ENCODE results near the gene AKTIP. TPM values are rescaled to one million over a fixed set of nuclear protein-coding genes. Genes with fewer than 3 reads are reported as not detected.

AKTIP gene
- total and polyA plus RNA-seq, 4 donors, result 23.1 to 48.5 (median 34.6) TPM

DNA sequence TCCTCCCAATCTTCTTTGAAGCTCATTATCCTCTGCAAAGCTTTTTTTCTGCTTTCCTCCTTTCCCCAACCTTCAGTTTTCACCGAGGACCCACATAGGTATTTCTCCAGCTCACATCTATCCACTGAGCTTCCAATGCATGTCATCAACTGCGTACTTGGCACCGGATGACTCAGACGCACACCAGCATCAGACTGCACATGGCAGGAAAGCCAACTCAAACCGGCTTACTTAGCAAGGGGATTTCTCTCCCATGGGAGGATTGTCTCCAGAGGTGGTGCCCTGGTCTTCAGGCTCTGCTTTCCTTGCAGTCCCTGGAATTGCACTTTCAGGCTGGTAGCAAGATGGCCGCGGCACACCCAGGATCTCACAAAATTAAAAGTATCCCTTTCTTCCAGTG is 1.7 kb upstream of the AKTIP start:
- Histone ChIP-seq H3K4me3 (no peak overlapping the region), H3K4me1 (ENCODE audit: control insufficient read depth in 5 of 5, insufficient read depth in 5 of 5, low read length in 5 of 5) (peaks cover 14 to 28% (median 21%) of the 10 kb centered on the region in 5 donors), H3K9me3 (ENCODE audit: control insufficient read depth in 4 of 4, insufficient read depth in 3 of 4, low read length in 3 of 4) (no peaks in the 10 kb centered on the region), H3K36me3 (ENCODE audit: control insufficient read depth in 4 of 4, insufficient read depth in 4 of 4, low read length in 4 of 4) (no peaks in the 10 kb centered on the region), H3K27me3 (ENCODE audit: control insufficient read depth in 3 of 3, insufficient read depth in 3 of 3, low read length in 2 of 3) (no peaks in the 10 kb centered on the region), H3K27ac (ENCODE audit: low read depth in 1 of 2, low read length in 1 of 2) (peak overlapping the region; percentile 90 to 99), H3K9ac (ENCODE audit: insufficient read depth in 1 of 2, low read length in 2 of 2) (no peak overlapping the region)
- peak in 1 of 3 donors; percentile 39 for DNase-seq
- TF ChIP-seq, protein P1, sequence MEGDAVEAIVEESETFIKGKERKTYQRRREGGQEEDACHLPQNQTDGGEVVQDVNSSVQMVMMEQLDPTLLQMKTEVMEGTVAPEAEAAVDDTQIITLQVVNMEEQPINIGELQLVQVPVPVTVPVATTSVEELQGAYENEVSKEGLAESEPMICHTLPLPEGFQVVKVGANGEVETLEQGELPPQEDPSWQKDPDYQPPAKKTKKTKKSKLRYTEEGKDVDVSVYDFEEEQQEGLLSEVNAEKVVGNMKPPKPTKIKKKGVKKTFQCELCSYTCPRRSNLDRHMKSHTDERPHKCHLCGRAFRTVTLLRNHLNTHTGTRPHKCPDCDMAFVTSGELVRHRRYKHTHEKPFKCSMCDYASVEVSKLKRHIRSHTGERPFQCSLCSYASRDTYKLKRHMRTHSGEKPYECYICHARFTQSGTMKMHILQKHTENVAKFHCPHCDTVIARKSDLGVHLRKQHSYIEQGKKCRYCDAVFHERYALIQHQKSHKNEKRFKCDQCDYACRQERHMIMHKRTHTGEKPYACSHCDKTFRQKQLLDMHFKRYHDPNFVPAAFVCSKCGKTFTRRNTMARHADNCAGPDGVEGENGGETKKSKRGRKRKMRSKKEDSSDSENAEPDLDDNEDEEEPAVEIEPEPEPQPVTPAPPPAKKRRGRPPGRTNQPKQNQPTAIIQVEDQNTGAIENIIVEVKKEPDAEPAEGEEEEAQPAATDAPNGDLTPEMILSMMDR (IDR thresholded peaks at IDR 0.05; ENCODE audit: control extremely low read depth, extremely low read depth), result no peak
- no peak for ATAC-seq (ENCODE audit: insufficient read depth, low FRiP score)
- WGBS, 2 donors, result 70 to 83% methylated on average over 7 of the region's 7 CpGs

DNA sequence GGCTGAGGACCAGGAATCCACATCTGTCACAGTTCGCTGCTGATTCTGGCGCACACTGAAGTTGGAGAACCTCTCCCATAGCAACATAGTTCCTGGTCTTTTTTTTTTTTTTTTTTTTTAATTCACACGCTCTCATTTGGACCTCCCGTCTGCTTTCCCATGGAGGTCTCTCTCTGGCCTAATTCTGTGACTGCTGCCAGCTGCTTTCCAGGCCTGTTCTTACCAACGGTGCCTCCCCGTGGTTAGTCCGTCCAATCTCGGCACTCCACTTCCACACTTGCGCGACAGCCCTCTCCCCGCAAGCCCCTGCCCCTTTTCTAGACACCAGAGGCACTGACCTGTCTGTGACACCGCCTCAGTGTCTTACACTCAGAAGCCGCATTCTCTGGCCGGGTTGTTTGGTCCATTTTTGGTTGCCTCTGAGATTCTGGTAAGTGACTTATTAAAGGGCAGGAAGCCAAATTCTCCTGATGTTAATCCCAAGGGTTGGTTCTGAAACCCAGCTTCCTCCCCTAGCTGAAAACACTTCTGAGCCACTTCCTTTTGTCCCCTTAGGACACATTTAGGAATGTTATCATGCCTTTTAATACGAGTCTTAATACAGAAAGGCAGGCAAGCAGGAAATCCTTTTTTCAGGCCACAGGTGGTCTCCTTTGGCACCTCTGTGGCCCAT is 1.1 kb upstream of the AKTIP start:
- 3 to 10% methylated on average over 15 of the region's 15 CpGs for WGBS, 2 donors
- Histone ChIP-seq H3K9ac (ENCODE audit: insufficient read depth in 1 of 2, low read length in 2 of 2) (peak overlapping the region in 1 of 2 donors; percentile 81), H3K4me3 (no peak overlapping the region)

DNA sequence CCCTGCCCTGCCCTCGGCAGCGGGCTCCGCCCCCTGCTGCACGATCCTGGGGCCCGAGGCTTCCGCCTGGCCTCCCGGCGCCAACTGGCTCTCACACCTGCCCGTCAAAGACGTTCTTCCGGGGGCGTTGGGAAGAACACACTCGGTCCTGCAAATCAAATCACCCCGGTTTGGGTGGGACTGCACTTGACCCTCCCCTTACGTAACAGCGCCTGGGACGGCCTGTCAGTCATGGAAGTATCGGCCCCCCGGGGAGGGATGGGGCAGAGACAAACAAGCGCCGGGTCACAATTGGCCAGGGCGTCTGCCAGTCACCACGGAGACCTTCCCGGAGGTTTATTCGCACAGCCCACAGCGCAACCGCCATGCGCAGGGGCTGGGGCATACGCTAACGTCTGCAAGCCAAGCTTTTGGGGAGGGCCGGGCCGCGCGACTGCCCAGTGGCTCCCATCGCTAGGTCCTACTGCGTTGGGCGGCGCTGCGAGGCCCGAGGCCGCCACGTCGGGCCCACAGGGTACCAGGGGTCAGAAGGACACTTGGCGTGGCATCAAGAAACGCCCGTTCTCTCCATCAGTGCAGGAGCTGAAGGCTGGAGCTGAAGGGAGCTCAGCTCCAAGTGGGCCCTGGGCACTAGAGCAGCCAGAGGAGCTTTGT is 388 bp upstream of the AKTIP start:
- TF ChIP-seq, protein P1 (IDR thresholded peaks at IDR 0.05; ENCODE audit: control extremely low read depth, extremely low read depth), result no peak
- 0% methylated on average over 46 of the region's 46 CpGs for whole genome bisulfite sequencing, 2 donors
- DNase-seq (peak; percentile 100), ATAC-seq (ENCODE audit: insufficient read depth, low FRiP score) (peak; percentile 94)
- Histone ChIP-seq H3K4me3 (peak overlapping the region; percentile 71), H3K27ac (ENCODE audit: low read depth in 1 of 2, low read length in 1 of 2) (peak overlapping the region; percentile 90 to 99), H3K36me3 (ENCODE audit: control insufficient read depth in 4 of 4, insufficient read depth in 4 of 4, low read length in 4 of 4) (no peaks in the 10 kb centered on the region), H3K27me3 (ENCODE audit: control insufficient read depth in 3 of 3, insufficient read depth in 3 of 3, low read length in 2 of 3) (no peaks in the 10 kb centered on the region), H3K9me3 (ENCODE audit: control insufficient read depth in 4 of 4, insufficient read depth in 3 of 4, low read length in 3 of 4) (no peaks in the 10 kb centered on the region), H3K9ac (ENCODE audit: insufficient read depth in 1 of 2, low read length in 2 of 2) (no peak overlapping the region), H3K4me1 (ENCODE audit: control insufficient read depth in 5 of 5, insufficient read depth in 5 of 5, low read length in 5 of 5) (peaks cover 12 to 28% (median 21%) of the 10 kb centered on the region in 5 donors)

More for the DNA sequence above, 1.1 kb upstream of the AKTIP start:
- peak overlapping the region; percentile 90 to 99 for H3K27ac ChIP-seq (ENCODE audit: low read depth in 1 of 2, low read length in 1 of 2)
- H3K9me3 ChIP-seq (ENCODE audit: control insufficient read depth in 4 of 4, insufficient read depth in 3 of 4, low read length in 3 of 4), result no peaks in the 10 kb centered on the region
- H3K36me3 ChIP-seq (ENCODE audit: control insufficient read depth in 4 of 4, insufficient read depth in 4 of 4, low read length in 4 of 4), result no peaks in the 10 kb centered on the region
- TF ChIP-seq, protein P1 (IDR thresholded peaks at IDR 0.05; ENCODE audit: control extremely low read depth, extremely low read depth), result no peak
- peak; percentile 71 to 82 (median 80) for DNase-seq
- H3K27me3 ChIP-seq (ENCODE audit: control insufficient read depth in 3 of 3, insufficient read depth in 3 of 3, low read length in 2 of 3), result no peaks in the 10 kb centered on the region
- no peak for ATAC-seq (ENCODE audit: insufficient read depth, low FRiP score)
- H3K4me1 ChIP-seq (ENCODE audit: control insufficient read depth in 5 of 5, insufficient read depth in 5 of 5, low read length in 5 of 5), result peaks cover 12 to 28% (median 21%) of the 10 kb centered on the region in 5 donors

Measured in lung (tissue), 12 donors.